Right lung (tissue), 5 donors: ENCODE results near the gene NEO1. TPM values are rescaled to one million over a fixed set of nuclear protein-coding genes. Genes with fewer than 3 reads are reported as not detected.
A peak's percentile ranks its signal among the peaks of the same experiment; 100 is the strongest.
"Not testable (repeated sequence)": the region's sequence is repeated elsewhere in the genome, so short reads cannot be mapped to it uniquely, and the experiment has no call there.

ENCODE experiments used
- DNase-seq, 2 donors: peaks; one replicate each; pipeline ENCODE4 v3.0.0-alpha.2; 2013
- polyA plus RNA-seq, 5 donors: library from polyadenylated mRNA; unstranded; fragments of 120-200 nt; gene quantifications; one replicate each; pipeline versions ENCODE4 v1.2.1 to v1.2.3, GENCODE V29; 2013; ENCODE audit warnings: inconsistent platforms in 1 of 5, low replicate concordance in 1 of 5; ENCODE audit not compliant: insufficient read length in 5 of 5, insufficient read depth in 1 of 5

The NEO1 gene
- polyA plus RNA-seq, 5 donors: 88.3 to 114 (median 111) TPM

- DNase-seq: no peak
Observed at GRCh38 chr15:73264881-73265280, 212.6 kb downstream of the NEO1 start.

- DNase-seq: peak in 1 of 2 donors; percentile 41
Observed at GRCh38 chr15:73265536-73266153, 213.4 kb downstream of the NEO1 start.

- no peak for DNase-seq
Observed at GRCh38 chr15:73268457-73268856, 216.2 kb downstream of the NEO1 start.

- no peak for DNase-seq
Observed at GRCh38 chr15:73270366-73271097, 218.3 kb downstream of the NEO1 start.

GRCh38 chr15:73273181-73274002 is 221.1 kb downstream of the NEO1 start:
- DNase-seq: peak in 1 of 2 donors; percentile 35

- no peak for DNase-seq
Observed at GRCh38 chr15:73275862-73276261, 223.6 kb downstream of the NEO1 start.

GRCh38 chr15:73282567-73283365 is 230.5 kb downstream of the NEO1 start:
- DNase-seq: no peak

- no peak for DNase-seq
Observed at GRCh38 chr15:73283366-73283962, 231.2 kb downstream of the NEO1 start.

GRCh38 chr15:73284090-73284716 is 231.9 kb downstream of the NEO1 start:
- no peak for DNase-seq

- no peak for DNase-seq
Observed at GRCh38 chr15:73286311-73286710, 234.0 kb downstream of the NEO1 start.

- no peak for DNase-seq
Observed at GRCh38 chr15:73287019-73287418, 234.8 kb downstream of the NEO1 start.

GRCh38 chr15:73291441-73291840 is 239.2 kb downstream of the NEO1 start:
- no peak for DNase-seq

- DNase-seq: no peak
Observed at GRCh38 chr15:73293773-73294172, 241.5 kb downstream of the NEO1 start.

- DNase-seq: no peak
Observed at GRCh38 chr15:73295630-73296286, 243.5 kb downstream of the NEO1 start.

- no peak for DNase-seq
Observed at GRCh38 chr15:73296609-73297353, 244.5 kb downstream of the NEO1 start.

- no peak for DNase-seq
Observed at GRCh38 chr15:73298522-73299245, 246.4 kb downstream of the NEO1 start.

- not testable (repeated sequence) for DNase-seq
Observed at GRCh38 chr15:73300286-73300685, 248.0 kb downstream of the NEO1 start.

- DNase-seq: no peak
Observed at GRCh38 chr15:73303636-73304035, 251.4 kb downstream of the NEO1 start.
